ENCODE measurements around the gene BTBD2.

- TF ChIP-seq CTCF (conservative IDR thresholded peaks at IDR 0.05; ENCODE audit: low read depth in 2 of 2) (no peak), REST (IDR thresholded peaks at IDR 0.05; ENCODE audit: unreplicated experiment) (no peak), EZH2 (IDR thresholded peaks at IDR 0.05; ENCODE audit: low read depth, unreplicated experiment) (no peak), CREB1 (CRISPR knock-in tag; IDR thresholded peaks at IDR 0.05; ENCODE audit: low read depth) (no peak), POLR2AphosphoS5 (IDR thresholded peaks at IDR 0.05; ENCODE audit: low read depth) (no peak), JUNB (IDR thresholded peaks at IDR 0.05; ENCODE audit: unreplicated experiment) (no peak), EZH2phosphoT487 (IDR thresholded peaks at IDR 0.05; ENCODE audit: unreplicated experiment) (no peak), ZNF331 (CRISPR knock-in tag; IDR thresholded peaks at IDR 0.05; ENCODE audit: low read depth) (no peak), STAT1 (IDR thresholded peaks at IDR 0.05; ENCODE audit: unreplicated experiment) (no peak), ZNF114 (CRISPR knock-in tag; IDR thresholded peaks at IDR 0.05) (no peak)
Measured at GRCh38 chr19:2014131-2014571, 1.4 kb downstream of the BTBD2 start.
